ENCODE data around the gene TTC12. TPM values are rescaled to one million over a fixed set of nuclear protein-coding genes. Genes with fewer than 3 reads are reported as not detected.

TTC12 gene
- total RNA-seq, 1 experiment from 2014 or later: 19.4 TPM

GRCh38 chr11:113415343-113415742, 101.0 kb downstream of the TTC12 start:
- Mint-ChIP-seq H3K27me3 (ENCODE audit: insufficient read depth, unreplicated experiment) (no peaks in the 10 kb centered on the region), H3K4me1 (ENCODE audit: low read depth, unreplicated experiment) (no peaks in the 10 kb centered on the region), H3K9me3 (ENCODE audit: unreplicated experiment) (no peaks in the 10 kb centered on the region), H3K4me3 (ENCODE audit: unreplicated experiment) (no peak overlapping the region), H3K27ac (ENCODE audit: unreplicated experiment) (no peak overlapping the region), H3K36me3 (ENCODE audit: insufficient read depth, unreplicated experiment) (no peaks in the 10 kb centered on the region)
- H3K27me3 ChIP-seq (replicated peaks; ENCODE audit: control insufficient read depth, insufficient read depth, low read length): no peaks in the 10 kb centered on the region
- POLR2A ChIA-PET: no interaction called here
- no peaks in the 10 kb centered on the region for H3K4me1 ChIP-seq
- CTCF ChIA-PET: no interaction called here
- intact Hi-C loops (cut with micrococcal nuclease; ENCODE audit: unreplicated experiment): no loop called here
- BruUV-seq (replicated peaks): no TSS peak
- DNase-seq: no peak
- no peaks in the 10 kb centered on the region for H3K9me3 ChIP-seq
- H3K4me3 ChIP-seq (ENCODE audit: low read depth, low read length): no peak overlapping the region
- no peak for TF ChIP-seq CTCF (IDR thresholded peaks at IDR 0.05; ENCODE audit: insufficient read depth in 1 of 2, low read depth in 1 of 2, low read length in 1 of 2, severe bottlenecking in 1 of 2, unreplicated experiment in 1 of 2)
- no peaks in the 10 kb centered on the region for H3K36me3 ChIP-seq (ENCODE audit: control insufficient read depth, insufficient read depth, low read length)

Other genes starting within 250 kb of the TTC12 start
- gene ANKK1, start 73.2 kb downstream of the TTC12 start, total RNA-seq (2022): 0.11 and 0.16 TPM in 2 replicates
- gene DRD2, start 160.8 kb downstream of the TTC12 start, total RNA-seq (2022): 13.9 and 17.6 TPM in 2 replicates